ENCODE data around the gene TMEM120A.

- TF ChIP-seq GATA3 (IDR thresholded peaks at IDR 0.05; ENCODE audit: low read depth, low read length) (no peak), GATA2 (IDR thresholded peaks at IDR 0.05; ENCODE audit: low read depth, low read length) (no peak)
These were observed 5.6 kb downstream of the TMEM120A start for GRCh38 chr7:75988568-75989499.
